OCI-LY1 (cell line): ENCODE data around the gene INPP5A.
"Not testable (repeated sequence)": the region's sequence is repeated elsewhere in the genome, so short reads cannot be mapped to it uniquely, and the experiment has no call there.

Experiments used
- H2AFZ ChIP-seq: fragments of 200-600 bp; sonication (generic), shearing (Covaris generic); 2 replicates; pipeline ENCODE4 v1.6.0; 2014; ENCODE audit warnings: antibody characterized with exemption, mild to moderate bottlenecking, low read length
- H3F3A ChIP-seq: fragments of 200-600 bp; sonication (generic), shearing (Covaris generic); 2 replicates; pipeline ENCODE4 v1.6.0; 2014; ENCODE audit warnings: mild to moderate bottlenecking, antibody characterized with exemption, low read length, moderate library complexity; ENCODE audit not compliant: insufficient read depth
- H3K27ac ChIP-seq: fragments of 200-600 bp; sonication (generic); 2 replicates; pipeline ENCODE4 v1.5.1; 2014; ENCODE audit warnings: low read length, mixed run types, mild to moderate bottlenecking, low read depth; ENCODE audit not compliant: poor library complexity, severe bottlenecking
- H3K27me3 ChIP-seq: fragments of 200-600 bp; sonication (generic); 2 replicates; pipeline ENCODE4 v1.6.0; 2014; ENCODE audit warnings: antibody characterized with exemption, mild to moderate bottlenecking, low read length, moderate library complexity; ENCODE audit not compliant: insufficient read depth
- H3K36me3 ChIP-seq: fragments of 200-600 bp; sonication (generic); 2 replicates; pipeline ENCODE4 v1.6.1; 2014; ENCODE audit warnings: mild to moderate bottlenecking, antibody characterized with exemption, low read length, moderate library complexity, mixed read lengths; ENCODE audit not compliant: insufficient read depth
- H3K4me1 ChIP-seq: fragments of 200-600 bp; sonication (generic); 2 replicates; pipeline ENCODE4 v1.5.1; 2014; ENCODE audit warnings: mild to moderate bottlenecking, low read length, moderate library complexity; ENCODE audit not compliant: insufficient read depth, severe bottlenecking
- H3K4me2 ChIP-seq: fragments of 200-600 bp; sonication (generic), shearing (Covaris generic); 2 replicates; pipeline ENCODE4 v1.6.1; 2014; ENCODE audit warnings: low read length
- H3K4me3 ChIP-seq: fragments of 200-600 bp; sonication (generic); 2 replicates; pipeline ENCODE4 v1.5.1; 2014; ENCODE audit warnings: low read length, low read depth, mild to moderate bottlenecking, mixed read lengths; ENCODE audit not compliant: poor library complexity, severe bottlenecking
- H3K79me2 ChIP-seq: fragments of 200-600 bp; shearing (Covaris generic); 2 replicates; pipeline ENCODE4 v1.6.1; 2016; ENCODE audit warnings: mixed run types, low read length, mixed read lengths; ENCODE audit not compliant: insufficient read depth
- H3K9ac ChIP-seq: fragments of 200-600 bp; sonication (generic), shearing (Covaris generic); 2 replicates; pipeline ENCODE4 v1.6.1; 2014; ENCODE audit warnings: mild to moderate bottlenecking, low read length, mixed read lengths
- H3K9me2 ChIP-seq: fragments of 200-600 bp; sonication (generic), shearing (Covaris generic); 2 replicates; pipeline ENCODE4 v1.6.1; 2014; ENCODE audit warnings: low read depth, mild to moderate bottlenecking, low read length, mixed read lengths
- H3K9me3 ChIP-seq: fragments of 200-600 bp; shearing (Covaris generic); 2 replicates; pipeline ENCODE4 v1.6.1; 2014; ENCODE audit warnings: low read length, mixed read lengths
- H4K20me1 ChIP-seq: fragments of 200-600 bp; sonication (generic), shearing (Covaris generic); 2 replicates; pipeline ENCODE4 v1.6.0; 2016; ENCODE audit warnings: mild to moderate bottlenecking, low read length; ENCODE audit not compliant: insufficient read depth
- CTCF ChIP-seq: fragments of 200-600 bp; sonication (generic), shearing (Covaris generic); IDR thresholded peaks from 2 replicates; pipeline ENCODE4 v1.5.1; 2017; ENCODE audit warnings: mild to moderate bottlenecking, antibody characterized with exemption, low read length, moderate library complexity, mixed read lengths
- EZH2 ChIP-seq: fragments of 200-600 bp; sonication (generic), shearing (Covaris generic); IDR thresholded peaks from 2 replicates; pipeline ENCODE4 v1.8.0; 2017; ENCODE audit warnings: borderline replicate concordance, mixed run types, mild to moderate bottlenecking, antibody characterized with exemption, low read length, moderate library complexity, mixed read lengths

Gene INPP5A

DNA sequence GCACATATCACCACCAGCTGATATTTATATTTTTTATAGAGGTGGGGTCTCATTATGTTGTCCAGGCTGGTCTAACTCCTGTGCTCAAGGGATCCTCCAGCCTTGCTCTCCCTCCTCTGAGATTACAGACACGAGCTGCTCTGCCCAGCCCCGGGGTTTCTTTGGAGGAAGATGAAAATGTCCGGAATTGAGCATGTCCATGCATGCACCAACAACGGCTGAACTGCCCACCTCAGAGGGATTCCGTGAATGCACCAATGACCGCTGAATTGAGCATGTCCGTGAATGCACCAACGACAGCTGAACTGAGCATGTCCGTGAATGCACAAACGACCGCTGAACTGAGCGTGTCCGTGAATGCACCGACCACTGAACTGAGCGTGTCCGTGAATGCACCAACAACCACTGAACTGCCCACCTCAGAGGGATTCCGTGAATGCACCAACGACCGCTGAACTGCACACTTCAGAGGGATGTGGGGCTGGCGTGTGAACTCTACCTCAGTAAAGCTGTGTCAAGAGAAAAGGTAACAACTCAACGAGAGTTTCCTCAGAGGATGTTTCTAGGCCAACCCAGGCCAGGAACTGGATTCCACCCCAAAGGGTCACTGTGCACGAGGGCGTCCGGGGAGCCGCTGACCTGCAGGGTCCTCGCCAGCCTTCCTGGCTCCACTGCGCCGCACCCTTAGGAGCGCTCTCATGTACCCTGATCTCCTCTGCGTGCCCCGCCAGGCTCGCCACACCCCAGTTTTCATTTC, 34.9 kb upstream of the INPP5A start:
- Histone ChIP-seq H3K4me1 (no peaks in the 10 kb centered on the region), H3K4me3 (no peak overlapping the region), H3K9ac (no peak overlapping the region), H2AFZ (no peak overlapping the region), H3K4me2 (no peak overlapping the region), H3F3A (no peaks in the 10 kb centered on the region), H3K36me3 (no peaks in the 10 kb centered on the region), H4K20me1 (no peaks in the 10 kb centered on the region), H3K9me3 (no peaks in the 10 kb centered on the region), H3K27me3 (no peaks in the 10 kb centered on the region; the same call in 1 of the 2 replicates), H3K79me2 (no peaks in the 10 kb centered on the region), H3K9me2 (no peaks in the 10 kb centered on the region), H3K27ac (no peak overlapping the region)
- no peak for TF ChIP-seq EZH2
- TF ChIP-seq CTCF: no peak

GRCh38 chr10:132503581-132504421, 33.8 kb upstream of the INPP5A start:
- no peaks in the 10 kb centered on the region for H3K36me3 ChIP-seq
- H4K20me1 ChIP-seq: no peaks in the 10 kb centered on the region
- no peak for TF ChIP-seq EZH2
- TF ChIP-seq CTCF: no peak

GRCh38 chr10:132504501-132505272, 32.9 kb upstream of the INPP5A start:
- H3K4me1 ChIP-seq: no peaks in the 10 kb centered on the region
- no peaks in the 10 kb centered on the region for H3K27me3 ChIP-seq
- TF ChIP-seq EZH2: no peak
- no peak for TF ChIP-seq CTCF
- no peak overlapping the region for H3K27ac ChIP-seq
- no peak overlapping the region for H3K4me3 ChIP-seq
- H3K79me2 ChIP-seq: no peaks in the 10 kb centered on the region
- H4K20me1 ChIP-seq: no peaks in the 10 kb centered on the region
- H3K9me3 ChIP-seq: no peaks in the 10 kb centered on the region
- no peaks in the 10 kb centered on the region for H3F3A ChIP-seq
- H3K4me2 ChIP-seq: no peak overlapping the region
- no peak overlapping the region for H3K9ac ChIP-seq
- no peaks in the 10 kb centered on the region for H3K36me3 ChIP-seq
- no peaks in the 10 kb centered on the region for H3K9me2 ChIP-seq
- no peak overlapping the region for H2AFZ ChIP-seq

More at GRCh38 chr10:132503581-132504421, 33.8 kb upstream of the INPP5A start:
- Histone ChIP-seq H3K9ac (no peak overlapping the region), H3K27ac (no peak overlapping the region), H3K27me3 (no peaks in the 10 kb centered on the region; the same call in 1 of the 2 replicates), H3K4me2 (no peak overlapping the region), H3K4me3 (no peak overlapping the region), H3K9me2 (no peaks in the 10 kb centered on the region), H2AFZ (no peak overlapping the region), H3F3A (no peaks in the 10 kb centered on the region), H3K9me3 (no peaks in the 10 kb centered on the region), H3K79me2 (no peaks in the 10 kb centered on the region), H3K4me1 (no peaks in the 10 kb centered on the region)

- H3K79me2 ChIP-seq, H4K20me1 ChIP-seq, H3K4me2 ChIP-seq, H3K4me3 ChIP-seq, H2AFZ ChIP-seq, H3K9me2 ChIP-seq, H3K9me3 ChIP-seq, H3K27me3 ChIP-seq, H3K4me1 ChIP-seq, H3K36me3 ChIP-seq, H3F3A ChIP-seq, H3K9ac ChIP-seq, H3K27ac ChIP-seq: not testable (repeated sequence)
These were observed 32.0 kb upstream of the INPP5A start for GRCh38 chr10:132505546-132505945.
